Activated naive CD4-positive, alpha-beta T cell (primary cell): ENCODE measurements around the gene AKT3.
"Not testable (repeated sequence)": the region's sequence is repeated elsewhere in the genome, so short reads cannot be mapped to it uniquely, and the experiment has no call there.

Source experiments
- DNase-seq, 4 experiments: peaks; one replicate each; lab custom pipeline; 2025; lab: John Stamatoyannopoulos, UW

AKT3 gene

GRCh38 chr1:243597383-243597782 lies 252.7 kb downstream of the AKT3 start:
- no peak for DNase-seq

DNA sequence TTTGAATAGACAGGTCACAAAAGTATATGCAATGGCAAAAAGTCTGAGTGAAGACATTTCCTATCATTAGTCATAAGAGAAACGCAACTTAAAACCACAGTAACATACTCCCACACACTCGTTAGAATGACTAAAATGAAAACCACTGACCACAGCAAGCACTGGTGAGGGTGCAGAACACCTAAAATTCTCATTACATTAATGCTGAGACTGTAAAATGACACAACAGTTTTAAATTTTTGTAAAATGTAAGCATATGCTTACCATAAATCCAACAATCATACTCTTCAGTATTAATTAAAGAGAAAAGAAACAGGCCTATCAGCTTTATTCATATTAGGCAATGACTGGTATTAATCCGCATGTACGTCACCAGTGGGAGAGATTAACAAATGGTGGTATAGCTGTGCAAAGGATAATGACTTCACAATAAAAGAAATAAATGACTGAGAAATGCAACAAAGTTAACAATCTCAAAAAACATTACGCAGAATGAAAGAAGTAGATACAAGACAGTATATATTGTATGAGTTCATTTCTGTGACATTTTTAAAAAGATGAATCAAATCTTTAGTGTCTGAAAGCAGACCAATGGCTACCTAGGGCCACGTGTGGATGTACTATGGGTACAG lies 253.5 kb downstream of the AKT3 start:
- DNase-seq, result no peak

DNA sequence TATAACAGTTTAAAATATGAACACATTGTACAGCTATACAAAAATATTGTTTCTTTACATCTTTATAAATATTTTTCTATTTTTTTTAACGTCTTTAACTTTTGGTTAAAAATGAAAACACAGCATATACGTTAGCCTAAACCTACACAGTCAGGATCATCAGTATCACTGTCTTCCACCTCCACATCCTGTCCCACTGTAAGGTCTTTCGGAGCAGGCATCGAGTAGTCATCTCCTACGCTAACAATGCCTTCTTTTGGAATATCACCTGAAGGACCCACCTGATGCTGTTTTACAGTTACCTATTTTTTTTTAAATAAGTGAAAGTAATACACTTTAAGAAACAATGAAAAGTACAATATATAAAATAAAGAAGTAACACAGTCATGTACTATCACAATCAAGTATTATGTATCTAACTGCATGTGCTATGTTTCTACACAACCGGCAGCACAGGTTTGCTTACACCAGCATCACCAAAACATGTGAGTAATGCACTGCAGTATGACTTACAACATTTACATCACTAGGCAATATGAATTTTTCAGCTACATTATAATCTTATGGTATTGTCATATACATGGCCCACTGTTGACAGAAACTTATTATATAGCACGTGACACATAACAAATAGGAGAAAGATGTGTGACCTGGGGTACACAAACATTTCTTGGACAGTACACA lies 254.4 kb downstream of the AKT3 start:
- no peak for DNase-seq

- DNase-seq, result no peak
Measured at GRCh38 chr1:243594455-243594854, 255.6 kb downstream of the AKT3 start.

GRCh38 chr1:243589286-243589685 lies 260.8 kb downstream of the AKT3 start:
- not testable (repeated sequence) for DNase-seq

DNA sequence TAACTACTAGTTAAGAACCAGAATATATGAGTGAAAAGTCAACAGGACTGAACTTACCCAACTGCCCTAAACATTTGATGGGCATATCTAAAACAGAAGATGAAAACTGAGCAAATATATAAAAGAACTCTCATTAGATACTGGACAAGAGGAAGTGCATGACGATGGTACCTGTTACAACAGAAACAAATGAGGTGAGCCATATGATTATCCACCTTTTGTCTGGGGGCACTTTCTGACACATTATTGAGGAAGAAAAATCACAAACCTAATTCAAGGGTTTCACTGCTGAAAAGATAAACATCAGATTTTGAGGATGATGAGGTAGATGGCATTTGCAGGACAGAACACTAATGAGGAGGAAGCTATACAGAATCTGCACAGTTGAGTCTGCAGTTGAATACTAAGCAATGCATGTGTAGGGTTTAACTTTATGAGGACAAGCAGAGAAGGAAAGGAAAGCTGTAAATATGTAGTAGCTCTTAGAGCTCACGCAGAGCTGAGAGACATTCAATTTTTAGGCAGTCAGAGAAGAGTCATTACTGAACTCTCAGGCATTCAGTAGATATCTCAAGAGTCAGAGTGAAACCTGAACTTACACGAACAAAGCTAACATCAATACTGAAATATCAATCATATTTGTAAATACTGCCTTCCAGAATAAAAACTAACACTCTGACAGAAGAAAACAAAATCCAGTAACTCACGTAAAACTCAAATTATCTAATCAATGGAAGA lies 262.1 kb downstream of the AKT3 start:
- DNase-seq, result no peak

- no peak for DNase-seq
Measured at GRCh38 chr1:243587285-243587684, 262.8 kb downstream of the AKT3 start.

DNA sequence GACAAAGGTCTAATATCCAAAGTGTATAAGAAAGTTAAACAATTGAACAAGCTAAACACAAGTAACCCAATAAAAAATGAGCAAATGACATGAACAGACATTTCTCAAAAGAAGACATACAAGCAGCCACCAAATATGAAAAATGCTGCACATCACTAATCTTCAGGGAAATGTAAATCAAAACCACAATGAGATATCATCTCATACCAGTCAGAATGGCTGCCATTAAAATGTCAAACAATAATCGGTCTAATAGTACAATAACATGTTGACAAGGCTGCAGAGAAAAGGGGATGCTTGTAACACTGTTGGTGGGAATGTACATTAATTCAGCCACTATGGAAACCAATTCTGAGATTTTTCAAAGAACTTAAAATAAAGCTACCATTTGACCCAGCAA lies 264.1 kb downstream of the AKT3 start:
- DNase-seq, result no peak

- DNase-seq, result no peak
Measured at GRCh38 chr1:243582326-243582725, 267.7 kb downstream of the AKT3 start.

DNA sequence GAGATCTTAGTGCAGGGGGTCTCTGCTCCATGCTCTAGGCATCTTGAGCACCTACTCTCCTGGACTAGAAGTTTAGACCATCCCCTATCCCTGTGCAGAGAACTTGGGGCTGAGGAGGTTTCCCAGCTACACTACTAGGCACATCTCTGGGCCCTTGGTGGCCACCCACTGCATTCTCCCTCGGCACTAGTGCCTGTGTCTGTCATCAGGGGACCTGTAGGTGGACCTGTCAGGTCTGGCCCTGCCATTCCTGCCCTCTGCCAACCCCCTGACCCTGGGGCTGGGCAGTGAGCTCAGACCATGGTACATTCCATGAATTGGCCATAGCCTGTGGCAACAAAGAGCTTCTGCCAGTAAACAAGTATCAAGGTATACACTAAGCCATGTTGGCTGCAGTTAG lies 269.1 kb downstream of the AKT3 start:
- DNase-seq, result no peak

- no peak for DNase-seq
Measured at GRCh38 chr1:243580072-243580471, 270.0 kb downstream of the AKT3 start.

DNA sequence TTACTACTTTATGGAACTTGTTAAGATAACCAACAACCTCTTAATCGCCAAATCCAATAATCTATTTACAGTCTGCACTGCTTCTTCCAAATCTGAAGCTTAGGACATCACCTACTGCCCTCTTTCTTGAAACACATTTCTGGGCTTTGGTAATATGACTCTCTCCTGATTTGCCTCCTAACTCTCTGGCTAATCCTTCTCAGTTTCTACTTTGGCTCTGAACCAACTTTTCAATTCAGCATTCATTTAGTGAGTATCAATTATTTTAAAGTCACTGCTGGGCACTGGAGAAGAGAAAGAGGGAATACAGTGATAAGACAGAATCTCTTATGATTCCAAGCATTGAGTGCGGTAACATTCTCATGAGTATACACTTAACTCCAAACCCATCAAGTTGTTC lies 275.0 kb downstream of the AKT3 start:
- no peak for DNase-seq

DNA sequence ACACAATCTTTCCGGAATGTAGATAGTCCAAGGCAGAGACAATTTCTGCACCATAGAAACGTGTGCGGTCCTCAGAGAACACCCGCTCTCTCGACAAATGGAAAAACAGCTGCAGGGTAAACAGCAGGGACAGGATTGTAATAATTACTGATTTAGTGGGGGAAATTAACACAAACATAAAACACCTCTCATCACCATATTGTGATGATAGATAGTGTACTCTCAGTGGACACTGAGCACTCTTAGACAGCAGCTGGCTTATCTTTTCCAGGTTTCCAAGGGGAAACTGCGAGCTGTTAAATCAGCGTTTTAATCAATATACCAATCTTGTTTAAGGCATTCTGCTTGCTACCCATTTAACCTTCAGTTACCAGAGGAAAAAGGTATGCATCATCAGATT lies 277.1 kb downstream of the AKT3 start:
- no peak for DNase-seq

DNA sequence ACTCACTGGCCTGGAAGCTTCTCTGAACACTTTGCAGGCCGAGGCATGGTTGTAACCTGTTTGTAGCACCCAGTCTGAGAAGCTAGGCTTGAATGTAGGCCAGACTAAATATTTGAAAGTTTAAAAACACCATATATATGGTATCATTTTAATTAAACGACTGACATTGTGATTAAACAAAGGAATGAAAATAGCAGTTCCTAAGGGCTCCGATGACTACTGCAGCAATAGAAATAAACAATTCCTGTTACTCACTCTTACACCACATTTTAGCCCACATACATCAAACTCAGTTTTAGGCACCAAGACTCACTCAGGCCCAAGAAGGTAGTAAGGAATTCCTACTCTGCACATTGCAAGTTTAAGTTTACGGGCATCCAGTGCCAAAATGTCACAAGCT lies 281.2 kb downstream of the AKT3 start:
- DNase-seq, result no peak

DNA sequence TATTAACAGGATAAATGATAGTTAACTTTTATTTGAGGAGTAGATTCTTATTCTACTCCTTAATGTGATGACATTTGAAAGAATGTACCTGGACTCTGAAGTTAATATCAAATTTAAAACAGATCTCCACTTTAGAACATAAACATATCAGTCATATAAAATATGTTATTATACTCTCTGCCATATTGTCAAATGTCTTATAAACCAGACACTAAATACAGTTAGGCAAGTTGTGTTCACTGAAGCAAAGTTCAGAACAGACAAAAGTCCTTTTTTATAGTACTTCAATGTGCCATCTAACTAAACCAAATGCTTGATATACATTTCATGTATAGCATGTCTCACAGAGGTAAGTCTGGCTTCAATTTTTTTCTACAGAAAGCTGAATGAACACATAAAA lies 285.2 kb downstream of the AKT3 start:
- no peak for DNase-seq

DNA sequence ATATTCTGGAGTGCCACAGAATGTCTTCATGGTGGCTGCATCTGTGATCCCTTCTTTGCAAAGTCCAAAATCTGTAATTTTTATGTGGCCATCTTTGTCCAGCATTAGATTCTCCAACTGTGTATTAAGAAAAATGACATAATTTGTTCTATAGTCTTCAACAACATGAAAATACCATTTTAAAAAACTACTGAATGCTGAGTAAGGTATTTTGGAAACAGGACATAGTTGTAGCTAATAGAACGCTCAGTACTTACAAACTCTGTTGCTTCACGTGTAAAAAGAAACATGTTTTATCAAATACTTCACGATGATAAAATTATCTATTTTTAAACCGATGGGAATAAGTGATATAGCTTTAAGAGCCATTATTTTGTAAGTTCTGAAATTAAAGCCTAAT lies 286.3 kb downstream of the AKT3 start:
- no peak for DNase-seq

DNA sequence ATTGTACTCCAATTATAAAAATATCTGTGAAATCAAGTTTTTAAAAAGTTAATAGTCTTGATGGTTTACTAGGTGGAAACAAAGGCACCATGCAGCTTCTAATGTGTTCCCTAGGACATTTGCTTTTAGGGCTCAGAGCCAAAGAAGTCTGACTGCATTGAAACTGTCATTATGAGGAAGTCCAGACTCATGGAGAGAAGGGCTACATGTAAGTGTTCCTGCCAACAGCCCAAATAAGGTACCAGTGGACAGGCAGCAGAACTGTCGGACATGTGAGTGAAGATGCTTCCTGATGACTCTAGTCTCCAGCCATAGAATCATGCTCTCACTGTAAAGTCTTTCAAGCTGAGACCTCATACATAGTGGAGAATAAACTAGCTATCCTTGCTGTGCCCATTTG lies 287.6 kb downstream of the AKT3 start:
- no peak for DNase-seq

- no peak for DNase-seq
Measured at GRCh38 chr1:243561588-243562319, 288.3 kb downstream of the AKT3 start.

GRCh38 chr1:243559575-243560162 lies 290.4 kb downstream of the AKT3 start:
- DNase-seq, result no peak

- DNase-seq, result no peak
Measured at GRCh38 chr1:243558576-243558975, 291.5 kb downstream of the AKT3 start.

DNA sequence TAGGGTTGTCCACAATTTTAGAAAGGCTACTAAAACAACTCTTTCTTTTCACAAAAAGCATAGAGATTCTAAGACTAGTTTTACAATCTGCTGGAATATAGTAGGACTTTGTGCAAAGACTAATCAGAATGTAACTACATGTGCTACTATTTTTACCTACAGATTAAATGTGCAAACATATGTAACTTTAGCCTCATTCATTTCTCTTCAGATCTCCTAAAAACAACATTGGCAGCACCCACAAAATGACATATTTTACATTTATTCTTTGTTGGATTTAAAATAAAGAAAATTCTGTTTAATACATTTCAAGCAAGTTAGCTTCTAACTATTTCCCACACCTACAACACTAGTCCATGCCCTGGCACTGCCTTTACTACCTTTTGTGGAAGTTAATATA lies 292.2 kb downstream of the AKT3 start:
- DNase-seq, result no peak

DNA sequence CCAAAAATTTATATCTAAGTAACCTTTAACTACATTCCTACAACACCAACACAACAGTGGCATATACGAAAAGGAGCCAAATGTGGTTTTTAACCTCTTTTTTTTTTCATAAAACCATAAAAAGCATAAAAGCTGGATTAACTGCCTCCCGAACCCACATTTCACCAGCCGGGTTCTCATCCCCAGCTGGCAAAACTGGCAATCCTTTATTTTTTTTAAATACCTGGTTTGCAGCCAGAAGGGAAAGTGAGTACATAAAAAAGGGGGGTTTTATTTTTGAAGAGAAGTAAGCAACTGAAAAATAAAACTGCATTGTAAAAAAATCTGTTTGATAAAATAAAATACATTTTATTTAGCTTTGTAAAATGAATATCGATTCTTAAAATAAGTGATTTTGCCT lies 295.4 kb downstream of the AKT3 start:
- no peak for DNase-seq
